Measurements from ENCODE around the gene OR8H2. TPM values are rescaled to one million over a fixed set of nuclear protein-coding genes. Genes with fewer than 3 reads are reported as not detected.

The OR8H2 gene, protein sequence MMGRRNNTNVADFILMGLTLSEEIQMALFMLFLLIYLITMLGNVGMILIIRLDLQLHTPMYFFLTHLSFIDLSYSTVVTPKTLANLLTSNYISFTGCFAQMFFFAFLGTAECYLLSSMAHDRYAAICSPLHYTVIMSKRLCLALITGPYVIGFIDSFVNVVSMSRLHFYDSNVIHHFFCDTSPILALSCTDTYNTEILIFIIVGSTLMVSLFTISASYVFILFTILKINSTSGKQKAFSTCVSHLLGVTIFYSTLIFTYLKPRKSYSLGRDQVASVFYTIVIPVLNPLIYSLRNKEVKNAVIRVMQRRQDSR
- total RNA-seq = not detected

DNA sequence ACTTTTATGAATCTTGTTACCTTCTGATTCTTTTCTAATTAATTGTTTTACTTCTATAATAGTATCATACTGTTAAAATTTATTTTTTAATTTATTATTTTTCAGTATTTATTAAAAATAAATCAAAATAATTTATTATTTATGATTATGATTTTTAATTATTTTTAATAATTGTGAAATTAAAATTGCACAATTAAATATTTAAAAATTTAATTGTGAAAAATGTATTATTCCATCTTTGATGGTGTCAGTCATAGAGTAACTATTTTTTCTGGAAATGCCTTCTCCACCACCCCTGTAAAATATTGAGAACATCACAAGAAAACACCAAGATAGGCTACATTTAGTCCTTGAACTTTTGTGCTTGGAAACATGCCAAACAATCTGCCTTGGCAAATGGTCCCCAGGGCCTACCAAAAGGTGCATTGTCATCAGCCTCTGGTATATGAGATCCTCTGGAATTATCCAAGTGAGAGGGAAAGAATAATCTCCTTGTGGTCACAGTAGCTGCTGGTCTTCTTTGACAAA, at the start of gene OR8H2:
Gene OR8H2, plus strand, starts transcription at position 478 of the 528 bp plus-strand sequence. CDS start 1,356 bp downstream, outside the sequence.
- TF ChIP-seq, protein P1, sequence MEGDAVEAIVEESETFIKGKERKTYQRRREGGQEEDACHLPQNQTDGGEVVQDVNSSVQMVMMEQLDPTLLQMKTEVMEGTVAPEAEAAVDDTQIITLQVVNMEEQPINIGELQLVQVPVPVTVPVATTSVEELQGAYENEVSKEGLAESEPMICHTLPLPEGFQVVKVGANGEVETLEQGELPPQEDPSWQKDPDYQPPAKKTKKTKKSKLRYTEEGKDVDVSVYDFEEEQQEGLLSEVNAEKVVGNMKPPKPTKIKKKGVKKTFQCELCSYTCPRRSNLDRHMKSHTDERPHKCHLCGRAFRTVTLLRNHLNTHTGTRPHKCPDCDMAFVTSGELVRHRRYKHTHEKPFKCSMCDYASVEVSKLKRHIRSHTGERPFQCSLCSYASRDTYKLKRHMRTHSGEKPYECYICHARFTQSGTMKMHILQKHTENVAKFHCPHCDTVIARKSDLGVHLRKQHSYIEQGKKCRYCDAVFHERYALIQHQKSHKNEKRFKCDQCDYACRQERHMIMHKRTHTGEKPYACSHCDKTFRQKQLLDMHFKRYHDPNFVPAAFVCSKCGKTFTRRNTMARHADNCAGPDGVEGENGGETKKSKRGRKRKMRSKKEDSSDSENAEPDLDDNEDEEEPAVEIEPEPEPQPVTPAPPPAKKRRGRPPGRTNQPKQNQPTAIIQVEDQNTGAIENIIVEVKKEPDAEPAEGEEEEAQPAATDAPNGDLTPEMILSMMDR (IDR thresholded peaks at IDR 0.05; ENCODE audit: low read depth) = no peak

DNA sequence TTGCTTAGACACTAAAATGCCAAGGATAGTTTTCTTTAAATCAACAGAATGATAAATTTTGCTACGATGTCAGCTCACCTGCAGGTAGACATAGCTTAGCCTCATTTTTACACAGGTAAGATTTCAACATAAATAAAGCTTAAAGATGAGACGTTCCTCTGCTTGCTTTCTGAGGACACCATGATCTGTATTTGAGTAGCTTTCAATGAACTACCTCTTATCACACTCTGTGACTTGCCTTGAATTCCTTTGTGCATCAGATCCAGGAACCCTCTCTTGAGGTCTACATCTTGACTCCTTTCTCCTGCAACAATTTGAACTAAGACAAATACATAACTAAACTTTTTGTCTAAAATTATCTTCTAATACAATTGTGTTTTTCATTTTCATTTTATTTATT, 36.5 kb upstream of the OR8H2 start:
- TF ChIP-seq, protein P1 (IDR thresholded peaks at IDR 0.05; ENCODE audit: low read depth) = no peak

DNA sequence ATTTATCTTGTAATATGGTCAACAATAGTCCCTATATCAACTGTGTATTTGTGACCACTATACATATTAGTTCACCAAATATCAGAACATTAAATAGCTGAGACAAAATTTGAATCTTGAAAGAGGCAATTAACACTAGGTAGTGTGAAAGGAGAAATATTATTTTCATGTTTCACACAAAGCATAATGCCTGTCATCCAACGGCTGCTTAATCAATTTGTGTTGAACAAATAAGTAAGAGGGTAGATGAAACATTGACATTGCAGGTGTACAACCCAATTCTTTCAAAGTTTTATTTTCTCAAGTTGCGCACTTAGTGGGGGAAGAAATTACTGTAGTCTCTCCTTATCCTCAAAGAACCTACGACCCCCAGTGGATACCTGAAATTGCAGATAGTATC, 13.8 kb upstream of the OR8H2 start:
- TF ChIP-seq, protein P1 (IDR thresholded peaks at IDR 0.05; ENCODE audit: low read depth) = no peak

DNA sequence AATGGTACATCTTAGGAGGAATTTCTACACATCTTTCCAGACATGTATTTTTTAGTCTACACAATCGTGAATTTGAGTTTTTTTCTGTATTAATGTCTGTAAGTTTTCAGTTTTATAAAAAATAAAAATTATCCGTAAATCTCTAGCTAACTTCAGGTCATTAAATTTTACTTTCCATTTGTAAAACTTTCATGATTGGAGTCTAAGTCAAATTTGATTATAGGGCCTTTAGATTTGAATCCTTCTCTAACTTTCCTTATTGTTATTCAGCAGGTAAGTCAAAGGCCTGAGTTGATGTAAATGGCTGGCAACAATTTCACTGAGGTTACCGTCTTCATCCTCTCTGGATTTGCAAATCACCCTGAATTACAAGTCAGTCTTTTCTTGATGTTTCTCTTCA, 10.5 kb upstream of the OR8H2 start, which contains the start of gene OR8I2:
Gene OR8I2, plus strand, starts transcription at position 301 of the 400 bp plus-strand sequence. Its CDS starts 0 bp downstream, at position 301.
- TF ChIP-seq, protein P1 (IDR thresholded peaks at IDR 0.05; ENCODE audit: low read depth) = no peak

DNA sequence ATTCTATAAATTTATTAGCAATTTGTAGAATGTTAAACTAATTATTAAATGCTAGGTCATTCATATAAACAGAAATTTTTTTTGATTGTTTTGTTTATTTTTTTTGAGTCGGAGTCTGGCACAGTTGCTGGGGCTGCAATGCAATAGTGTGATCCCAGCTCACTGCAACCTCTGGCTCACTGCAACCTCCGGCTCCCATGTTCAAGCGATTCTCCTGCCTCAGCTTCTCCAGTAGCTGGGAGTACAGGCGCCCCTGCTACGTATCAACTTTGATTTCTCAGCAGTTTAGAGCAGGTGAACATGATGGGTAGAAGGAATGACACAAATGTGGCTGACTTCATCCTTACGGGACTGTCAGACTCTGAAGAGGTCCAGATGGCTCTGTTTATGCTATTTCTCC, 18.6 kb downstream of the OR8H2 start, which contains the start of gene OR8H3:
Gene OR8H3, plus strand, starts transcription at position 301 of the 400 bp plus-strand sequence. Its CDS starts 0 bp downstream, at position 301.
- TF ChIP-seq, protein P1 (IDR thresholded peaks at IDR 0.05; ENCODE audit: low read depth) = no peak

DNA sequence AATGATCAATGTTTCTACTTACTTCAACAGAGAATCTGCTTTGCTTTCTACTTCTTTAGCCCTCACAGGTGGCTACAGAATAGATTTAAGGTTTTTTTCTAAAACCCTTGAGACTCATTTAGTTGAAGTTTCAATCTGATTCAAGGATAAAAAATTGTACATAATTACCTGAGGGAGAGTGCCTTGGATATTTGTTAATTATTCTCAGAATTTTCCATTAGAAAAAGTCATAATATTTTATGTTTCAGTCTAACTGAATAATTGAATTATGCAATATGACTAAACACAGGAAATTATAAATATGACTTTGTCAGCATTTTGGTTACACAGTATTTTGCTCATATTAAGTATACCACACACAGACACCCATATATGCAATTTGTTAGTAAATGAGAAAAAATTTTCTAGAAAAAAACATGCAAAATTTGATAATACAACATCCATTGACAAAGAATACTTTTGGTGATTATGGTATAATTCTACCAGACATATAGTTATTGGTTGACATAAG, 36.7 kb downstream of the OR8H2 start, which contains the start of gene OR8J3:
Gene OR8J3, minus strand, starts transcription at position 51 of the 511 bp plus-strand sequence. CDS start 2,483 bp downstream, outside the sequence.
- TF ChIP-seq, protein P1 (IDR thresholded peaks at IDR 0.05; ENCODE audit: low read depth) = no peak

DNA sequence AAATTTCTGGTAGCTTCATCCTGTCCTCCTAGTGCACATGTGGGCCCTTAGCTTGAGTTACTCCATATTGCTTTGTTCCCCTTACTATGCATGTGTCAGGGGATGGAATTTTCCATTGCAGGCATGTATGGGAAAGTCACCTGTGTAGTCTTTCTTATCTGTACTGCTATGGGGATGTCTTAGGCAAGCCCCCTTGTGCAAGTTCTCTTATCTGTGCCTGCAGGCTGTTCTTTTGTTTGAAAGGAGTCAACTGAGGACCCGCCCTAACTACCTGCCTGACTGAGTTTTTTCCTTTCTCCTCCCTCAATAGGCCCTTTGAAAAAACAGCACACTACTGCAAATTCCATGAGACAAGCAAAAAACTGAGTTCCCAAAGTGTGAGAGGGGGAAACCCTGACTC, 47.9 kb downstream of the OR8H2 start:
- TF ChIP-seq, protein P1 (IDR thresholded peaks at IDR 0.05; ENCODE audit: low read depth) = no peak
